Suprapubic skin (tissue), 4 donors: ENCODE data around the gene RTP3.

ENCODE experiments used
- CTCF ChIP-seq, 2 donors: fragments of 200-600 bp in 1 of 2; fragments of 450-650 bp in 1 of 2; sonication (generic) in 1 of 2; IDR thresholded peaks; one replicate each; pipeline ENCODE4 v1.5.1; 2016 to 2019; ENCODE audit warnings: antibody characterized with exemption in 2 of 2, mild to moderate bottlenecking in 1 of 2, moderate library complexity in 1 of 2
- EP300 ChIP-seq: sonication (generic); formaldehyde crosslinking; IDR thresholded peaks from one replicate; pipeline ENCODE4 v1.6.1; 2017; ENCODE audit warnings: antibody characterized with exemption
- POLR2A ChIP-seq, 2 donors: fragments of 450-650 bp; IDR thresholded peaks; one replicate each; pipeline ENCODE4 v1.6.1; 2017; ENCODE audit warnings: antibody characterized with exemption in 2 of 2, mild to moderate bottlenecking in 2 of 2, moderate library complexity in 2 of 2
- POLR2AphosphoS5 ChIP-seq, 3 donors: sonication (generic); formaldehyde crosslinking; IDR thresholded peaks; one replicate each; pipeline ENCODE4 v1.6.1; 2017; ENCODE audit warnings: antibody characterized with exemption in 3 of 3

- TF ChIP-seq CTCF (IDR thresholded peaks at IDR 0.05) (no peak), EP300 (no peak), POLR2A (IDR thresholded peaks at IDR 0.05) (no peak), POLR2AphosphoS5 (IDR thresholded peaks at IDR 0.05) (no peak)
These were observed 39.5 kb downstream of the RTP3 start for GRCh38 chr3:46537316-46537715.
